Heart left ventricle (tissue), 13 donors: ENCODE results near the gene KCNJ4.
"Not testable (repeated sequence)": the region's sequence is repeated elsewhere in the genome, so short reads cannot be mapped to it uniquely, and the experiment has no call there.

ENCODE experiments used
- CTCF ChIP-seq, 12 donors: fragments of 200-600 bp; sonication (generic) in 4 of 12; IDR thresholded peaks; one replicate each; pipeline versions ENCODE4 v1.5.0 to v1.8.0; 2018 to 2022; ENCODE audit warnings: antibody characterized with exemption in 12 of 12, mild to moderate bottlenecking in 5 of 12
- POLR2A ChIP-seq, 2 donors: fragments of 450-650 bp; IDR thresholded peaks; one replicate each; pipeline ENCODE4 v1.6.1; 2017; ENCODE audit warnings: antibody characterized with exemption in 2 of 2, mild to moderate bottlenecking in 2 of 2, moderate library complexity in 2 of 2
- donor health status: ischemic (EF 13 %, LVEDD 7.1; RV severe dilation, severe dysfunction).
- donor health status: DM: no; HTN: yes; CAD: no.
- donor health status: DM: no; HTN: no; CAD: no.
- donor health status: ischemic (EF 25% LVEDD 6.9; RV normal size, moderate dysfunction).
- donor health status: ischemic (EF 25% LVEDD 5.7; RV mildly dilated, moderate dysfunction).
- donor health status: ischemic (EF 35%, LVEDD 5.7; RV mildly dilated, moderate dysfunction).
- donor health status: nonischemic (EF 11% LVEDD 7.7; RV severe dilation, severe dysfunction).
- donor health status: DM: yes; HTN: yes; CAD: no.
- donor health status: PGD.
- donor health status: ischemic (EF 29% LVEDD 5.4; RV normal size, mild dysfunction).
- donor health status: nonischemic (EF 23%, LVEDD 6.1; RV moderate dilation, normal function).

- not testable (repeated sequence) for TF ChIP-seq CTCF, POLR2A (IDR thresholded peaks at IDR 0.05)
These were observed 68.1 kb downstream of the KCNJ4 start for GRCh38 chr22:38386918-38387317.
